Activated CD8-positive, alpha-beta memory T cell treated with anti-CD3 and anti-CD28 coated beads for 48 hours (primary cell): ENCODE results near the gene RUNX2.

Experiments used
- DNase-seq, 3 experiments: peaks; one replicate each; pipeline ENCODE4 v3.0.0-alpha.2; 2020; ENCODE audit warnings: low read depth in 2 of 3, low spot score in 2 of 3

RUNX2 gene

GRCh38 chr6:45432977-45433376, 104.8 kb downstream of the RUNX2 start:
- no peak for DNase-seq

GRCh38 chr6:45433533-45434380, 105.6 kb downstream of the RUNX2 start:
- DNase-seq = no peak

- no peak for DNase-seq
These were observed 106.2 kb downstream of the RUNX2 start for GRCh38 chr6:45434381-45434700.

GRCh38 chr6:45436544-45437438, 108.7 kb downstream of the RUNX2 start:
- no peak for DNase-seq

- no peak for DNase-seq
These were observed 109.3 kb downstream of the RUNX2 start for GRCh38 chr6:45437439-45437815.

GRCh38 chr6:45438151-45438550, 110.0 kb downstream of the RUNX2 start:
- DNase-seq = no peak

- no peak for DNase-seq
These were observed 110.8 kb downstream of the RUNX2 start for GRCh38 chr6:45438849-45439406.

GRCh38 chr6:45439459-45439858, 111.3 kb downstream of the RUNX2 start:
- no peak for DNase-seq

GRCh38 chr6:45439861-45440388, 111.8 kb downstream of the RUNX2 start:
- no peak for DNase-seq

GRCh38 chr6:45441851-45442453, 113.8 kb downstream of the RUNX2 start:
- DNase-seq = no peak

- DNase-seq = no peak
These were observed 114.6 kb downstream of the RUNX2 start for GRCh38 chr6:45442716-45443115.

- no peak for DNase-seq
These were observed 117.2 kb downstream of the RUNX2 start for GRCh38 chr6:45445364-45445748.

- no peak for DNase-seq
These were observed 117.8 kb downstream of the RUNX2 start for GRCh38 chr6:45445749-45446549.

- DNase-seq = no peak
These were observed 118.9 kb downstream of the RUNX2 start for GRCh38 chr6:45447005-45447404.

GRCh38 chr6:45447716-45448115, 119.6 kb downstream of the RUNX2 start:
- DNase-seq = no peak

GRCh38 chr6:45448417-45449389, 120.6 kb downstream of the RUNX2 start:
- no peak for DNase-seq

- no peak for DNase-seq
These were observed 122.0 kb downstream of the RUNX2 start for GRCh38 chr6:45450132-45450531.

- no peak for DNase-seq
These were observed 122.7 kb downstream of the RUNX2 start for GRCh38 chr6:45450831-45451230.
